Midbrain (tissue), 1 donor: Measurements from ENCODE around the gene TBX15.

Source experiments
- DNase-seq: peaks from one replicate; lab custom pipeline; 2025; lab: John Stamatoyannopoulos, UW

The TBX15 gene

GRCh38 chr1:118890851-118891384 is 97.2 kb downstream of the TBX15 start:
- DNase-seq, result no peak

GRCh38 chr1:118884946-118885345 is 103.2 kb downstream of the TBX15 start:
- no peak for DNase-seq

- no peak for DNase-seq
Observed at GRCh38 chr1:118881751-118882150, 106.4 kb downstream of the TBX15 start.

GRCh38 chr1:118878661-118879060 is 109.5 kb downstream of the TBX15 start:
- DNase-seq, result no peak

- DNase-seq, result no peak
Observed at GRCh38 chr1:118877668-118878396, 110.3 kb downstream of the TBX15 start.

- DNase-seq, result no peak
Observed at GRCh38 chr1:118871582-118872171, 116.5 kb downstream of the TBX15 start.

GRCh38 chr1:118868387-118868786 is 119.8 kb downstream of the TBX15 start:
- DNase-seq, result no peak

GRCh38 chr1:118866330-118866729 is 121.8 kb downstream of the TBX15 start:
- no peak for DNase-seq

GRCh38 chr1:118863688-118864087 is 124.5 kb downstream of the TBX15 start:
- no peak for DNase-seq

- no peak for DNase-seq
Observed at GRCh38 chr1:118862755-118863154, 125.4 kb downstream of the TBX15 start.

GRCh38 chr1:118861216-118861615 is 126.9 kb downstream of the TBX15 start:
- no peak for DNase-seq

GRCh38 chr1:118859999-118860398 is 128.1 kb downstream of the TBX15 start:
- no peak for DNase-seq

- DNase-seq, result no peak
Observed at GRCh38 chr1:118846443-118846842, 141.7 kb downstream of the TBX15 start.

- DNase-seq, result no peak
Observed at GRCh38 chr1:118842452-118843201, 145.5 kb downstream of the TBX15 start.

GRCh38 chr1:118841521-118841920 is 146.6 kb downstream of the TBX15 start:
- DNase-seq, result no peak
